MM.1S (cell line): ENCODE measurements around the gene RABGGTB.

Experiments
- EZH2 ChIP-seq: fragments of 300-600 bp; sonication (generic); optimal IDR thresholded peaks from 2 replicates; pipeline ENCODE3; 2017; ENCODE audit warnings: low read depth, mild to moderate bottlenecking, antibody characterized with exemption, low read length, mixed read lengths
- EZH2phosphoT487 ChIP-seq: fragments of 300-600 bp; sonication (generic); IDR thresholded peaks from 2 replicates; pipeline ENCODE4 v1.6.1; 2018; ENCODE audit warnings: antibody characterized with exemption, low read length
- TF ChIP-seq, protein P1 (sequence below): fragments of 300-600 bp; sonication (generic); IDR thresholded peaks from 2 replicates; pipeline ENCODE4 v1.5.1; 2016; ENCODE audit warnings: antibody characterized with exemption, low read length, mixed read lengths

DNA sequence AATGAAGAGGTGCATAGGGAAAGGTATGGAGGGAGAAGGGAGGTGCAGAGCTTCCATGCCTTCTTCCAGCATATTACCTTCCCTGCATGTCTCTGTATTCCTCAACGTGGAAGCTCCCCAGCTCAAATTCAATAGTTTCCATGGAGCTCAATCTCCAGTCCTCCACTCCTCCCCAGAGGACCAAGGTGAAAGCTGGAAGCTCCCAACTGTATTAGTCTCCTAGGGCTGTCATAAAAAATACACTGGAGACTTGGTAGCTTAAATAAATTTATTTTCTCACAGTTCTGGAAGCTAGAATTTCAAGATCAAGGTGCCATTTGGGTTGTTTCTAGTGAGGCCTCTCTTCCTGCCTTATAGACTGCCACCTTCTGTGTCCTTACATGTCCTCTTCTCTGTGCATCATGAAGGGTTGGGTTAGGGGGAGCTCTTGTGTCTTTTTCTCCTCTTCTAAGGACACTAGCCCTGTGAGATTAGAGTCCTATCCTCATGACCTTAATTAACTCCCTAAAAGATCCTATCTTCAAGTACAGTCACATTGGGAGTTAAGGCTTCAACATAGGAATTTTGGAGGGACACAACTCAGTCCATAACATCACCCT is 21.9 kb upstream of the RABGGTB start:
- no peak for TF ChIP-seq EZH2
- TF ChIP-seq, protein P1, sequence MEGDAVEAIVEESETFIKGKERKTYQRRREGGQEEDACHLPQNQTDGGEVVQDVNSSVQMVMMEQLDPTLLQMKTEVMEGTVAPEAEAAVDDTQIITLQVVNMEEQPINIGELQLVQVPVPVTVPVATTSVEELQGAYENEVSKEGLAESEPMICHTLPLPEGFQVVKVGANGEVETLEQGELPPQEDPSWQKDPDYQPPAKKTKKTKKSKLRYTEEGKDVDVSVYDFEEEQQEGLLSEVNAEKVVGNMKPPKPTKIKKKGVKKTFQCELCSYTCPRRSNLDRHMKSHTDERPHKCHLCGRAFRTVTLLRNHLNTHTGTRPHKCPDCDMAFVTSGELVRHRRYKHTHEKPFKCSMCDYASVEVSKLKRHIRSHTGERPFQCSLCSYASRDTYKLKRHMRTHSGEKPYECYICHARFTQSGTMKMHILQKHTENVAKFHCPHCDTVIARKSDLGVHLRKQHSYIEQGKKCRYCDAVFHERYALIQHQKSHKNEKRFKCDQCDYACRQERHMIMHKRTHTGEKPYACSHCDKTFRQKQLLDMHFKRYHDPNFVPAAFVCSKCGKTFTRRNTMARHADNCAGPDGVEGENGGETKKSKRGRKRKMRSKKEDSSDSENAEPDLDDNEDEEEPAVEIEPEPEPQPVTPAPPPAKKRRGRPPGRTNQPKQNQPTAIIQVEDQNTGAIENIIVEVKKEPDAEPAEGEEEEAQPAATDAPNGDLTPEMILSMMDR: no peak
- TF ChIP-seq EZH2phosphoT487: no peak
